HG03039 (cell line): ENCODE data around the gene CCDC138.
A peak's percentile ranks its signal among the peaks of the same experiment; 100 is the strongest.
"Not testable (repeated sequence)": the region's sequence is repeated elsewhere in the genome, so short reads cannot be mapped to it uniquely, and the experiment has no call there.

Experiments used
- ATAC-seq: cut with Tn5 transposase; IDR thresholded peaks from one replicate; pipeline ENCODE4 v1.9.1; 2021; ENCODE audit warnings: mild to moderate bottlenecking, moderate library complexity; ENCODE audit not compliant: unreplicated experiment

Gene CCDC138, protein sequence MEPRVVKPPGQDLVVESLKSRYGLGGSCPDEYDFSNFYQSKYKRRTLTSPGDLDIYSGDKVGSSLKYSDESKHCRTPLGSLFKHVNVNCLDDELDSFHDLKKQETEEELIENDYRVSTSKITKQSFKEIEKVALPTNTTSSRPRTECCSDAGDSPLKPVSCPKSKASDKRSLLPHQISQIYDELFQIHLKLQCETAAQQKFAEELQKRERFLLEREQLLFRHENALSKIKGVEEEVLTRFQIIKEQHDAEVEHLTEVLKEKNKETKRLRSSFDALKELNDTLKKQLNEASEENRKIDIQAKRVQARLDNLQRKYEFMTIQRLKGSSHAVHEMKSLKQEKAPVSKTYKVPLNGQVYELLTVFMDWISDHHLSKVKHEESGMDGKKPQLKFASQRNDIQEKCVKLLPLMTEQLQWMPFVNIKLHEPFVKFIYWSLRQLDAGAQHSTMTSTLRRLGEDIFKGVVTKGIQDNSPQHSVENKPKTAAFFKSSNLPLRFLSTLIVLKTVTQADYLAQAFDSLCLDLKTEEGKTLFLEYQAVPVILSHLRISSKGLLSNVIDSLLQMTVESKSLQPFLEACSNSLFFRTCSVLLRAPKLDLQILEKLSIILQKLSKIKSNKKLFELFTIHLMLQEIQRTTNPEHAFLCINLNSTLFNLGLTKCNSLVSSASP

GRCh38 chr2:108786354-108787215 lies at the start of gene CCDC138:
Gene CCDC138 (plus strand): TSS chr2:108786771. CDS start chr2:108786823, 52 bp downstream.
- ATAC-seq, result peak; percentile 93

DNA sequence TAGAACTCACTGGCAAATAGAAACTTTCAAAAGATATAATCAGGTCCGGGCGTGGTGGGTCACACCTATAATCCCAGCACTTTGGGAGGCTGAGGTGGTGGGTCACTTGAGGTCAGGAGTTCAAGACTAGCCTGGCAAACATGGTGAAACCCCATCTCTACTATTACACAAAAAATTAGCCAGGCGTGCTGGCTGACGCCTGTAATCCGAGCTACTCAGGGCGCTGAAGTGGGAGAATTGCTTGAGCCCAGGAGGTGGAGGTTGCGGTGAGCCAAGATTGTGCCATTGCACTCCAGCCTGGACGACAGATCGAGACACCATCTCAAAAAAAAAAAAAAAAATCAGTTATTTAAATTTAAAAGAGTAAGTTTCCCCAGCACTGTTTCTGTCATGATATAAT lies 28.6 kb upstream of the CCDC138 start:
- ATAC-seq, result not testable (repeated sequence)

GRCh38 chr2:108762618-108763017 lies 24.0 kb upstream of the CCDC138 start:
- ATAC-seq, result not testable (repeated sequence)

- not testable (repeated sequence) for ATAC-seq
Measured at GRCh38 chr2:108766671-108767070, 19.9 kb upstream of the CCDC138 start.

DNA sequence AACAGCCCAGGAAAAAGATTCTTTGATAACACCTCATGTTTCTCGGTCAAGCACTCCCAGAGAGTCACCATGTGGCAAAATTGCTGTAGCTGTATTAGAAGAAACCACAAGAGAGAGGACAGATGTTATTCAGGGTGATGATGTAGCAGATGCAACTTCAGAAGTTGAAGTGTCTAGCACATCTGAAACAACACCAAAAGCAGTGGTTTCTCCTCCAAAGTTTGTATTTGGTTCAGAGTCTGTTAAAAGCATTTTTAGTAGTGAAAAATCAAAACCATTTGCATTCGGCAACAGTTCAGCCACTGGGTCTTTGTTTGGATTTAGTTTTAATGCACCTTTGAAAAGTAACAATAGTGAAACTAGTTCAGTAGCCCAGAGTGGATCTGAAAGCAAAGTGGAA lies 18.7 kb upstream of the CCDC138 start:
- ATAC-seq, result not testable (repeated sequence)

- ATAC-seq, result peak; percentile 65
Measured at GRCh38 chr2:108776475-108776874, 10.1 kb upstream of the CCDC138 start.

DNA sequence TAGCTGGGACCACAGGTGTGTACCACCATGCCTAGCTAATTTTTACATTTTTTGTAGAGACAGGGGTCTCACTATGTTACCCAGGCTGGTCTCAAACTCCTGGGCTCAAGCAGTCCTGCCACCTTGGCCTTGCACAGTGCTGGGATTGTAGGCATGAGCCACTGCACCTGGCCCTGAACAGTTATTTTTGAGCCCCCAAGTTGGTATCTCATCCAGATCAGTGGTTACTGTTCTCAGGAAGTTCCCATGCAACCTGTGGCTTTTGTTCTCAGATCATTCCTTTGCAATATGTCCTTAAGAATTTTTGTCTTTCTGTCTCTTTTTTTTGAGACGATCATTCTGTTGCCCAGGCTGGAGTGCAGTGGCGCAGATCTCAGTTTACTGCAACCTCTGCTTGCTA lies 7.7 kb upstream of the CCDC138 start:
- ATAC-seq, result no peak

GRCh38 chr2:108786008-108786353 lies 590 bp upstream of the CCDC138 start:
- no peak for ATAC-seq

- no peak for ATAC-seq
Measured at GRCh38 chr2:108787216-108787541, 608 bp downstream of the CCDC138 start.

DNA sequence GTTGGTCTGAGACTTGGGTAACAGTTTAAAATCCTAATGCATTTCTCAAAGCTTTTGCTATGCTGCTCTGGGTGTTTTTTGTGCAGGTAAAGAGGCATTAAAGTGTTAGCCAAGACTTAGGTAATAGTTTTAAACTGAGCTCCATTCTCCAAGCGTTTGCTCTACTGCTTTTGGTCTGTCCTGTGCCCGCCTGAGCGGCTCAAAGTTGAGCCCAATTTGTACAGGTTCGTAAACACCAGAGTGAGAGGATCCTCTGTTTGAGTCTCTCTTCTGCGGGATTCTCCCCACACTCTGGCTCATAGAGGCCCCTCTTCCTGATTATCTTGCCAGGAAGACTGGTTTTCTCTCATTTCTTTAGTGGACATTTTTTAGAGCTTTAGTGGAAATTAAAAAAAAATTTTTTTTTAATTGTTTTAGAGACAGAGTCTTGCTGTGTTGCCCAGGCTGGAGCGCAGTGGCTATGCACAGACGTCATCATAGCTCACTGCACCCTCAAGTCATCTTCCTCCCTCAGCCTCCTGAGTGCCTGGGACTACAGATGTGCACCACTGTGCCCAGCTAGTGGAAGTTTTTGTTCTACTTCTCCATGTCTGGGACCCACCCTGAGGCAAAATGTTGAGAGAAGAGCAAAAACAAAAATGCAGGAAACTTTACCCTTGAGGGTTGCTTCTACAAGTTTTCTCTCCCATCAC lies 16.6 kb downstream of the CCDC138 start:
- no peak for ATAC-seq

GRCh38 chr2:108805032-108805431 lies 18.5 kb downstream of the CCDC138 start:
- no peak for ATAC-seq

- no peak for ATAC-seq
Measured at GRCh38 chr2:108805782-108806181, 19.2 kb downstream of the CCDC138 start.

DNA sequence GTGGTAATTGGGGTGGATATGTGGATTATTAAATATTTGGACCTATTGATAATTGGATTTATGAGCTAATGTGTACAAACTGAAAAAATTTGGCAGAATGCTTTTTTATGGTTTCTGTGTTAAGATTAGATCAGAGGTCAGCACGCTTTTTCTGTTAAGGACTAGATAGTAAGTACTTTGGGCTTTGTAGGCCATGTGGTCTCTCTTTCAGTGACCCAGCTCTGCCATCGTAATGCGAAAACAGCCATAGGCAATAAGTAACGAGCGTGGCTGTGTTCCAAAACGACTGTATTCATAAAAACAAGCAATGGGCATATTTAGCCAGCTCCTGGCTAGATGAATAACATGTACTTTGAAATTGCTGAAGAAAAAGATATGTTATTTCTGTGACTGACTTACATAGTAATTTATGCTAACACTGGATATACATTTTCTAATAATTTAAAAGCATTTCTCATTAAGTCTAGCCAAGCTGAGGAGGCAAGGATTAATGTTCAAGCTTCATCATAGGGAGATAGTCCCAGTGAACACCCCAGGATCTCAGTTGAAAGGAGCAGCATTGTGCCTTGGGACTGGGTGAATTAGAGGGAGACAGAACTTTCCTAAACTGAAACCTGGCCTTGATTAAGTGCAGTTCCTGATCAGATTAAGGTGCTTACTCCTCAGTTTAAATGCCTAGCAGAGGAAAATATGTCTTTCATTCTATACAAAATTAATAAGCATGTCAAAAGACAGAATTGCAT lies 20.0 kb downstream of the CCDC138 start:
- no peak for ATAC-seq

DNA sequence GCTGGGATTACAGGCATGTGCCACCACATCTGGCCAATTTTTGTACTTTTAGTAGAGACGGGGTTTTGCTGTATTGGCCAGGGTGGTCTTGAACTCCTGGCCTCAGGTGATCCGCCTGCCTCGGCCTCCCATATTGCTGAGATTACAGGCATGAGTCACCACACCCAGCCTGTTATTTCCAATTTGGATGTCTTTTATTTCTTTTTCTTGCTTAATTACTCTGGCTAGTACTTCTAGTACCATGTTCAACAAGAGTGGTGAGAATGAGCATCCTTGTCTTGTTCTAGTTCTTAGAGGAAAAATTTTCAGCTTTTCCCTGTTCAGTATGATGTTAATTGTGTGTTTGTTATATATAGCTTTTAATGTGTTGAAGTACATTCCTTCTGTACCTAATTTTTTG lies 23.4 kb downstream of the CCDC138 start:
- no peak for ATAC-seq

DNA sequence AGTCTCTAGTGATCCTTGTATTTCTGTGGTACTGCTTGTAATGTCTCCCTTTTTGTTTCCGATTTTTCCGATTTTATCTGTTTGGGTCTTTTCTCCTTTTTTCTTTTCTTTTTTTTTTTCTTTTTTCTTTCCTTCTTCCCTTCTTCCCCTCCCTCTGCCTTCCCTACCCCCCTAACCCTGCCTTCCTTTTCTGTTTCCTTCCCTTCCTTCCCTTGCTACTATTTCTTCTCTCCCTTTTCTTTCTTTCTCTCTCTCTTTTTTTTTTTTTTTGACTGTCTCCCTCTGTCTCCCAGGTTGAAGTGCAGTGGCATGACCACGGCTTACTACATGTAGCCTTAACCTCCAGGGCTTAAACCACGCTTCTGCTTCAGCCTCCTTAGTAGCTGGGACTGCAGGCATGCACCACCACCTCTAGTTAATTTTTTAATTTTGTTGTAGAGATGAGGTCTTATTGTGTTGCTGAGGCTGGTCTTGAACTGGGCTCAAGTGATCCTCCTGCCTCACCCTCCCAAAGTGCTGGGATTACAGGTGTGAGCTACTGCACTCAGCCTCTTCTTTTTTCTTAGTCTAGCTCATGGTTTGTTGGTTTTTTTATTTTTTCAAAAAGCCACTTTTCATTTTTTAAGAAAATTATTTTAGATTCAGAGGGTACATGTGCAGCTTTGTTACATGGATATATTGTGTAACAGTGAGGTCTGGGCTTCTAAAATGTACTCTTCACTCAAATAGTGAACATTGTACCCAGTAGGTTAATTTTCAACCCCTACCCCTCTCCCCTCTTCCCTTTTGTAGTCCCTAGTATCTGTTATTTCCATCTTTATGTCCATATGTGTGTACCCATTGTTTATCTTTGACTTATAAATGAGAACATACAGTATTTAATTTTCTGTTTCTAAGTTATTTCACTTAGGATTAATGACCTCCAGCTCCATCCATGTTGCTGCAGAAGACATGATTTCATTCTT lies 24.7 kb downstream of the CCDC138 start:
- no peak for ATAC-seq

- ATAC-seq, result no peak
Measured at GRCh38 chr2:108813732-108814131, 27.2 kb downstream of the CCDC138 start.

DNA sequence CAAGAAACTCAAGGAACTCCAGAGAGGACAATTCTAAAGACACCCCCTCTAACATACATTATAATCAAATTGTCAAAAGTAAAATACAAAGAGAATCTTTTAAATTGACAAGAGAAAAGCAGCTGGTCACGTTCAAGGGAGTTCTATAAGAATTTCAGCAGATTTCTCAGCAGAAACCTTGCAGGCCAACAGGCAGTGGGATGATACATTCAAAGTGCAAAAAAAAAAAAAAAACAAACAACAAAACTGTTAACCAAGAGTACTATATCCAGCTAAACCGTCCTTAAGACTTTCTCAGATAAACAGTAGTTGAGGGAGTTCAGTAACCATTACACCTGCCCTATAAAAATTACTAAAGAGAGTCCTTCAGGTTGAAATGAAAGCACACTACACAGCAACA lies 33.9 kb downstream of the CCDC138 start:
- no peak for ATAC-seq

- no peak for ATAC-seq
Measured at GRCh38 chr2:108823286-108823685, 36.7 kb downstream of the CCDC138 start.
